ENCODE results near the gene TSEN15.
"Not testable (repeated sequence)": the region's sequence is repeated elsewhere in the genome, so short reads cannot be mapped to it uniquely, and the experiment has no call there.

The TSEN15 gene

DNA sequence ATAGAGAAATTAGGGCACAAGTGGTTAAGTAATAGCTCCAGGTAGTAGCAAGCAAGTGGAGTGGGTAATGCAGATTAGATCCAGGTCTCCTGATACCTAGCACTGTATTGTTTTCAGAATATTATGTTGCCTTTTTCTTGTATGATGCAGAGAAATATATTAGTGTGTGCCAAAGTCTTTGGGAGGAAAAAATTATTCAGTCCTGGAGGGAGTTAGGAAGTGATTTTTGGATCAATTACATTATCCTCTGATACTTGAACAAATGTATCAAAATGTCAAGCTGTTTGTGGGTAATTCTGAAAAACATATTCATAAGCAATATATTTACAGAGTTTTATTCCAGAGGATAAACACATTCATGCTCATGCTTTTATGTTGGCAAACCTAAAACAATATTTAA lies 28.8 kb downstream of the TSEN15 start:
- Histone ChIP-seq H3K27me3 (ENCODE audit: insufficient read depth, low read length) (no peaks in the 10 kb centered on the region), H3K36me3 (ENCODE audit: insufficient read depth, low read depth, low read length) (no peaks in the 10 kb centered on the region), H3K9me3 (ENCODE audit: insufficient read depth, low read depth, low read length) (no peaks in the 10 kb centered on the region), H3K27ac (ENCODE audit: low read length) (no peak overlapping the region), H3K4me3 (ENCODE audit: low read length) (no peak overlapping the region), H3K4me1 (ENCODE audit: insufficient read depth, low read length) (no peaks in the 10 kb centered on the region), H3K9ac (ENCODE audit: low read depth, low read length) (no peak overlapping the region)

DNA sequence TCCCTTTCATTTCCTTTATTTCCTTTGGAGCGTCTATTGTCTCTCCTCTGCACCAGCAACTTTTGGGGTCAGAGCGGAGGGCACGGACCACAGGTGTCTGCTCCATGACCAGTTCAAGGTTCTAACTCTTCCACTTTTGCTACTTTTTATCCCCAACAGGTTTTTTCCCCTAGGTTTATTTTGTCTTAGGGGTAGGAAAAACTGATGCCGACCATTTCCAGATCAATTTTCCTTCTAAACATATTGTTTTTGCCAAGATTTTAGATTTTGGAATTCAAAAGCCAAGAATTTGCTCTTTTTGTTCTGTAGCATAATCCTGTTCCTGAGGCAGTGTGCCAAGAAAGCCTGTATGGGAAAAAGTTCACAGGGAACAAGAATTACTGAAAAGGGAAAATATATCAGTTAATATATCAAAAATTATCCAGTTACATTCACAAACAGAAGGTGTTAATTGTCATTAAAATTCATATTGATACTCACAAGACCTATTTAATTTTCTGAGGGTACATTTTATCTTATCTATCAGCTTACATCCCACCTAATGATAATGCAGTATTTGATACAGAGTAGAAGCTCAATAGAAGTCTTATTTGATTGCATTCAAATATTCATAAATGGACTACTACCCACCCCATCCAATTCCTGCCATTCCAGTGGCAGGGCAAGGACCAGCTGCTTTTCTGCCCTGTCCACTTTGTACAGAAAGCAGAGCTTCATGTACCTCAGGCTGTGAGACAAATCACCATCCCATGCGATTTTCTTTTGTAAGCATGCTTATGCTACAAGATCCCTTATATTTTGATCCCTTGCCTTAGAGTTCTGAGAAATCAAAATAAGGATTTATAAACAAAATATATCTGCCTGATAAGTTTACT lies 31.2 kb downstream of the TSEN15 start:
- Histone ChIP-seq H3K9ac (ENCODE audit: low read depth, low read length) (no peak overlapping the region), H3K9me3 (ENCODE audit: insufficient read depth, low read depth, low read length) (no peaks in the 10 kb centered on the region), H3K36me3 (ENCODE audit: insufficient read depth, low read depth, low read length) (no peaks in the 10 kb centered on the region), H3K4me3 (ENCODE audit: low read length) (no peak overlapping the region), H3K27me3 (ENCODE audit: insufficient read depth, low read length) (no peaks in the 10 kb centered on the region), H3K27ac (ENCODE audit: low read length) (no peak overlapping the region), H3K4me1 (ENCODE audit: insufficient read depth, low read length) (no peaks in the 10 kb centered on the region)

DNA sequence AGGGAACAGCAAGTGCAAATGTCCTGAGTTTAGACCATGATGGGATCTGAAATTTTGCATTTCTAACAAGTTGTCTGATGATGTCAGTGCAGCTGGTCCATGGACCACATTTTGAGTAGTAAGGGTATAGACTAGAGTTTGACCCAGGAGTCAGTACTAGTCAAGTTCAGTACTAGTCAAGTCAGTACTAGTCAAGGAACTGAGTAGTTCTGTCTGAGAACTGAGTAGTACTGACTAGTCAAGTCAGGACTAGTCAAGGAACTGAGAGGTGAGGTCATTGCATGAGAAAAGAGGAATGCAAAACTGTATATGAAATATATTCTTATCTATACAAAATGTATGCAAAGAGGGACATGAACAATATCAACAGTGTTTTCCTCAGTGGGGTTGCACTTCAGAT lies 34.1 kb downstream of the TSEN15 start:
- Histone ChIP-seq H3K9me3 (ENCODE audit: insufficient read depth, low read depth, low read length) (no peaks in the 10 kb centered on the region), H3K27ac (ENCODE audit: low read length) (no peak overlapping the region), H3K27me3 (ENCODE audit: insufficient read depth, low read length) (no peaks in the 10 kb centered on the region), H3K4me3 (ENCODE audit: low read length) (no peak overlapping the region), H3K9ac (ENCODE audit: low read depth, low read length) (no peak overlapping the region), H3K36me3 (ENCODE audit: insufficient read depth, low read depth, low read length) (no peaks in the 10 kb centered on the region), H3K4me1 (ENCODE audit: insufficient read depth, low read length) (no peaks in the 10 kb centered on the region)

DNA sequence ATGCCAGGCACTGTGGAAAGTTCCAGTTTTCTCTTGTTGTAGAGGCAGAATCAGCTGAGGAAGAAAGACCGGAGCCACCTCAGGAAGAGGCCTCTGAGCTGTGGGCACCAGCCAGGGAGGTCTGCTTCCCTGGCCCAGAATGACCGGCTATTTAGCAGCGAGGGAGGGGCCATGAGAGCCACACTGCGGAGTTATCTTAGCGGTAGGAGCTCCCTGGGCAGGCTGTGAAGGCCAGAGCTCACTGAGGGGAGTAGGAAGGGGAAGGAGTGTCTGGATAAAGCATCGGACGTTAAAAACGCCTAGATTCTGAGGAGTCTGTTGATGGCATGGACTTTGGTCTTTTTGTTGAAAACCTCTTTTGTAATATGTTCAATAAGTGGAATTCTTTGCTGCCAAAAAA lies 36.5 kb downstream of the TSEN15 start:
- Histone ChIP-seq H3K4me3 (ENCODE audit: low read length) (no peak overlapping the region), H3K9me3 (ENCODE audit: insufficient read depth, low read depth, low read length) (no peaks in the 10 kb centered on the region), H3K36me3 (ENCODE audit: insufficient read depth, low read depth, low read length) (no peaks in the 10 kb centered on the region), H3K4me1 (ENCODE audit: insufficient read depth, low read length) (no peaks in the 10 kb centered on the region), H3K9ac (ENCODE audit: low read depth, low read length) (no peak overlapping the region), H3K27me3 (ENCODE audit: insufficient read depth, low read length) (no peaks in the 10 kb centered on the region), H3K27ac (ENCODE audit: low read length) (no peak overlapping the region)

DNA sequence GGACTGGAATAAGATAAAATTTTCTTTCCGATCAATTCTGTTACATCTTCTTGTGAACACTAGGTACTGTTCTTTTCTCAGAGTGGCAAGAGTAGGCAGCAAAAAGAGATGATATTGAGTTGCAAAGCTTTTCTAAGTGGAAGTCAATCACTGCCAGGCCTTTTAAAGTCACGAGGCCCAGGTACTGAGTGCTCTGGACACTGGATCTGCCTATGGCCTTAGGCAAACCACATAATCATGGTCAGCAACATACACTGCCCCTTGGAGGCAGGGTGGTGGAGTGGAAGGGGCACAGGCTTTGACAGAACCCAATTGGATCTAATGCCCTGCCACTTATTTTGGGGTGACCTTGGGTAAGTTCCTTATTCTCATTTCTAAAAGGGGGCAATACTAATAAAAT lies 41.5 kb downstream of the TSEN15 start:
- H3K4me3 ChIP-seq (ENCODE audit: low read length), result no peak overlapping the region
- H3K36me3 ChIP-seq (ENCODE audit: insufficient read depth, low read depth, low read length), result no peaks in the 10 kb centered on the region
- no peak overlapping the region for H3K9ac ChIP-seq (ENCODE audit: low read depth, low read length)
- H3K27ac ChIP-seq (ENCODE audit: low read length), result no peak overlapping the region
- H3K9me3 ChIP-seq (ENCODE audit: insufficient read depth, low read depth, low read length), result no peaks in the 10 kb centered on the region
- H3K27me3 ChIP-seq (ENCODE audit: insufficient read depth, low read length), result no peaks in the 10 kb centered on the region
- H3K4me1 ChIP-seq (ENCODE audit: insufficient read depth, low read length), result no peaks in the 10 kb centered on the region

DNA sequence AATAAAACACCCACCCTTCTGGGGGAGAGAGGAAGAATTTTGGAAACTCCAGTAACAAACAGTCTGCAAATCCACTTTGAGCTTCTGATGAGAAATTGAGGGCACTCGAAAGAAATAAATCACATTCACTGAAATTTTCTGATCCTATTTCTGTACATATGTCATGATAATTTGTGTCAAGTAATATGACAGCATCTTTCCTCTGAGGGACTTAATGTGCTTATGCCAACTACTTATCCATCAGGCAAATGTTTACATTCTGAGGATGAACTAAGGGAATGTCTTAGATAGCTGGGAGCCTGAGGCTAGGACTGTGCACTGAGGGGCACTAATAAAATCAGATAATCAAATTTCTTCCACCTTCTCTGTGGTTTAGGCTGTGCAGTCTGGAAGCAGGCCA lies 44.5 kb downstream of the TSEN15 start:
- H3K4me1 ChIP-seq (ENCODE audit: insufficient read depth, low read length), result no peaks in the 10 kb centered on the region
- H3K27ac ChIP-seq (ENCODE audit: low read length), result no peak overlapping the region
- no peak overlapping the region for H3K4me3 ChIP-seq (ENCODE audit: low read length)
- H3K9me3 ChIP-seq (ENCODE audit: insufficient read depth, low read depth, low read length), result no peaks in the 10 kb centered on the region
- H3K36me3 ChIP-seq (ENCODE audit: insufficient read depth, low read depth, low read length), result no peaks in the 10 kb centered on the region
- no peak overlapping the region for H3K9ac ChIP-seq (ENCODE audit: low read depth, low read length)
- no peaks in the 10 kb centered on the region for H3K27me3 ChIP-seq (ENCODE audit: insufficient read depth, low read length)

DNA sequence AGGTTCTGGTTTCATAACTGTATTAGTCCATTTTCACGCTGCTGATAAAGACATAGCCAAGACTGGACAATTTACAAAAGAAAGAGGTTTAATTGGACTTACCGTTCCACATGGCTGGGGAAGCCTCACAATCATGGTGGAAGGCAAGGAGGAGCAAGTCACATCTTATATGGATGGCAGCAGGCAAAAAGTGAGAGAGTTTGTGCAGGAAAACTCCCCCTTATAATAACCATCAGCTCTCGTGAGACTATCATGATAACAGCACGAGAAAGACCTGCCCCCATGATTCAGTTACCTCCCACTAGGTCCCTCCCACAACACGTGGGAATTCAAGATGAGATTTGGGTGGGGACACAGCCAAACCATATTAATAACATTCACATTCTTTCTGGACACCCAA lies 45.0 kb downstream of the TSEN15 start:
- H3K9ac ChIP-seq (ENCODE audit: low read depth, low read length), result not testable (repeated sequence)

DNA sequence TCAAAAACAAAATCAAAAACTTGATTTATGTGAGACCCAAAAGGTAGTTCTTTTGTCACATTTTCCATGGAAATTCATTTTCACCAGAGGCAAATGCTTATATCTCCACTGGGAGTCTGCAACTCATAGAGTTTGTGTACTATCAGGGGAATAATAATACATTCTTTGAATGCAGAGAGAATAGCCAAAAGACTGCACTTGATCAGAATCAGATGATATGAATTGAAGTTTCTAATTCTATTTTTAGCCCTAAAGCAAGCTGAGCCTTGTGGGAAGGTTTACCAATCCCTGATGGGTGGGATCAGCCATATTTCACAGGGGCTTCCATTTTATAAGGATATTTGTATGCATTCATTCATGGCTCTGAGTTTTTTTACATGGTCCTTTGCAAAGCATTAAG lies 49.6 kb downstream of the TSEN15 start:
- no peaks in the 10 kb centered on the region for H3K9me3 ChIP-seq (ENCODE audit: insufficient read depth, low read depth, low read length)
- no peaks in the 10 kb centered on the region for H3K4me1 ChIP-seq (ENCODE audit: insufficient read depth, low read length)
- no peaks in the 10 kb centered on the region for H3K27me3 ChIP-seq (ENCODE audit: insufficient read depth, low read length)
- no peak overlapping the region for H3K9ac ChIP-seq (ENCODE audit: low read depth, low read length)
- no peaks in the 10 kb centered on the region for H3K36me3 ChIP-seq (ENCODE audit: insufficient read depth, low read depth, low read length)
- no peak overlapping the region for H3K27ac ChIP-seq (ENCODE audit: low read length)
- H3K4me3 ChIP-seq (ENCODE audit: low read length), result no peak overlapping the region

More for the DNA sequence above, 45.0 kb downstream of the TSEN15 start:
- H3K4me3 ChIP-seq (ENCODE audit: low read length); H3K27ac ChIP-seq (ENCODE audit: low read length); H3K9me3 ChIP-seq (ENCODE audit: insufficient read depth, low read depth, low read length); H3K4me1 ChIP-seq (ENCODE audit: insufficient read depth, low read length); H3K36me3 ChIP-seq (ENCODE audit: insufficient read depth, low read depth, low read length); H3K27me3 ChIP-seq (ENCODE audit: insufficient read depth, low read length): not testable (repeated sequence)

DNA sequence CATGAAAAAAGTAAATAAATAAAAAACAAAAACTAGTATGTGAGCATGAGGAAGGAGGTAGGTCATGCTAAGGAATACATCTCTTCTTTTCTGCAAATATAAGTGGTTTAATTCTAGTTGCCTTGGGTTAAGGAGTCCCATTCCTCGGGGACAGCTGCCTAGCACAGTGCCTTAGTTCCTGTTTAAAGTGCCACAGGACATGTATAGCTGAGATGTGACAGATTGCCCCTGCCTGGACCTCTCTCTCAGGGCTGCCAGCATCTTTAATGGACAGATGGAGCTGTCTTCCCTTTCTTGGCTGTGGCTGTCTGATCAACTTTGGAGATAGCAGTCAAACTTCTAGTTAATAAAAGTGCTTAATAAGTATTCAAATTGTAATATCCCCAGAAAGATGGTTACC lies 50.0 kb downstream of the TSEN15 start:
- Histone ChIP-seq H3K9me3 (ENCODE audit: insufficient read depth, low read depth, low read length) (no peaks in the 10 kb centered on the region), H3K4me1 (ENCODE audit: insufficient read depth, low read length) (no peaks in the 10 kb centered on the region), H3K27ac (ENCODE audit: low read length) (no peak overlapping the region), H3K9ac (ENCODE audit: low read depth, low read length) (no peak overlapping the region), H3K36me3 (ENCODE audit: insufficient read depth, low read depth, low read length) (no peaks in the 10 kb centered on the region), H3K4me3 (ENCODE audit: low read length) (no peak overlapping the region), H3K27me3 (ENCODE audit: insufficient read depth, low read length) (no peaks in the 10 kb centered on the region)

DNA sequence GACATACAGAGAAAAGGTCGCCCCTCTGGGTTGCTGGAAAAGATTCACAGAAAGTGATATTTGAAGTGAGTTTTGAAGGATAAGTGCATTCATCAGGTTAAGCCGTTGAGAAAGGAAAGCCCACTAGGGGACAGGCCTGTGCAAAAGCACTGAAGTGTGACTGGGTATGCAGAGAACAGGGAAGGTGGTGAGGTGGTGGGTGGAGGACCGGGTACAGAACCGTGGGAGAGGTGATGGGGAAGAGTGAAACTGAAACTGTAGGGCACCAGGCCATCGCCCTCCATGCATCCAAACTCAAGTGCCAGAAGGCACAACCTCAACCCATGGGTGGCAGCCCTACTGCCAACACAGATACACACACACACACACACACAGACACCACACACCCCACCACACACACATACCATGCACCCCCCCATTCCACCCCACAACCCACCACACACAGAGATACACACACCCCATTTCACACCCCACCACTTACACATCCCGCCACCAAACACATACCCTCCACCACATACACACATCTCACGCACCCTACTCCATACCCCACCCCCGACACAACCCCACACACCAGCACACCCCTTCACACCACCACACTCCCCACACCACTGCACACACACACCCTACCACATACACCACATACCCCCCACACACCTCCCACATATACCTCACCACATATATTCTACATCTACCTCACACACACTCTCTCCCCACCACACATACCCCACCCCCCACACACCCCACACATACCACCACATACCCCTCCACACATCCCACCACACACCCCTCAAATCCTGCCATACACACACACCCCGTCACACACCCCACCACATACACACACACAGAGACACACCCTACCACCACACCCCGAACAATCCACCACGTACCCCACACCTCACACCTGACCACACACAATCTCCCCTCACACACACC lies 59.0 kb downstream of the TSEN15 start:
- Histone ChIP-seq H3K27ac (ENCODE audit: low read length) (no peak overlapping the region), H3K4me3 (ENCODE audit: low read length) (no peak overlapping the region), H3K36me3 (ENCODE audit: insufficient read depth, low read depth, low read length) (no peaks in the 10 kb centered on the region)

DNA sequence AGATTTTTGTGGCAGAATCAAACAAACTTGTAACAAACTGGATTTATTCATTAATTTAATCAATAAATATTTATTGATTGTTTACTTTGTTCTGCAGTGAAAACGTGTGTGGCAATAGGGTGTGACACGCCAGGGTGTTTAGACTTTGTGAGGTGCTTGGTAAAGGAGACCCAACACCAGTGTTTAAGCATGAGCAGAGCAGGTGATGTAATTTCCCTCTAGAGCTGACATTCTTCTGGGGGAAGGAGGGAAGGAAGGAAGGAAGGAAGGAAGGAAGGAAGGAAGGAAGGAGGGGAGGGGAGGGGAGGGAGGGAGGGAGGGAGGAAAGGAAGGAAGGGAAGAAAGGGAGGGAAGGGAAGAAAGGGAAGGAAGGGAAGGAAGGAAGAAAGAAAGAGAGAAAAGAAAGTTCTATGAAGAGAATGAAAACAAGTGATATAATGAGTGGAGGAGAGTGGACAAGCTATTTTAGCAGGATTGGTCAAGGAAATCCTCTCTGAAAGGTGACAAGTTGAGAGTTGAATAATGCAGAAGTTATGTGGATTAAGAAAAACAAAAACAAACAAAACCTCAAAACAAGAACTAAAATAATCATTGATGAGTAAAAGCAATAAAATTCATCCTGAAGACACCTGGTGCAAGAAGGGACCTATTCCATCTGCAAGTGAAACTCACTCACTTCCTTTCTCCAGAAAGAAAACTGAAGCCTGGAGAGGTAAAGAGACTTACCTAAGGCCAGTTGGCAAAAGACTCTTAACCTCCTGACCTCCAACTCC lies 60.8 kb downstream of the TSEN15 start:
- H3K9me3 ChIP-seq (ENCODE audit: insufficient read depth, low read depth, low read length), result no peaks in the 10 kb centered on the region
- H3K4me1 ChIP-seq (ENCODE audit: insufficient read depth, low read length), result no peaks in the 10 kb centered on the region
- no peak overlapping the region for H3K4me3 ChIP-seq (ENCODE audit: low read length)
- H3K9ac ChIP-seq (ENCODE audit: low read depth, low read length), result no peak overlapping the region
- H3K36me3 ChIP-seq (ENCODE audit: insufficient read depth, low read depth, low read length), result no peaks in the 10 kb centered on the region
- no peak overlapping the region for H3K27ac ChIP-seq (ENCODE audit: low read length)
- H3K27me3 ChIP-seq (ENCODE audit: insufficient read depth, low read length), result no peaks in the 10 kb centered on the region

More for the DNA sequence above, 59.0 kb downstream of the TSEN15 start:
- H3K9me3 ChIP-seq (ENCODE audit: insufficient read depth, low read depth, low read length), result no peaks in the 10 kb centered on the region
- H3K9ac ChIP-seq (ENCODE audit: low read depth, low read length), result no peak overlapping the region
- H3K4me1 ChIP-seq (ENCODE audit: insufficient read depth, low read length), result no peaks in the 10 kb centered on the region
- H3K27me3 ChIP-seq (ENCODE audit: insufficient read depth, low read length), result no peaks in the 10 kb centered on the region
